Ascending aorta (tissue), 2 donors: ENCODE results near the gene ABHD15. TPM values are rescaled to one million over a fixed set of nuclear protein-coding genes. Genes with fewer than 3 reads are reported as not detected.
A peak's percentile ranks its signal among the peaks of the same experiment; 100 is the strongest.

Source experiments
- DNase-seq, 2 donors: peaks; one replicate each; pipeline ENCODE4 v3.0.0-alpha.2; 2019; ENCODE audit warnings: low spot score in 2 of 2
- H3K27ac ChIP-seq, 2 donors: fragments of 200-600 bp; sonication (generic); one replicate each; pipeline ENCODE4 v1.5.1; 2016 to 2017; ENCODE audit warnings: mild to moderate bottlenecking in 1 of 2
- H3K27me3 ChIP-seq: fragments of 200-600 bp; sonication (generic); one replicate; pipeline ENCODE4 v1.5.1; 2017
- H3K36me3 ChIP-seq, 2 donors: fragments of 200-600 bp; sonication (generic); one replicate each; pipeline ENCODE4 v1.5.1; 2016
- H3K4me1 ChIP-seq, 2 donors: fragments of 200-600 bp; sonication (generic); one replicate each; pipeline ENCODE4 v1.5.1; 2016 to 2017; ENCODE audit warnings: mild to moderate bottlenecking in 1 of 2
- H3K4me3 ChIP-seq, 2 donors: fragments of 200-600 bp; sonication (generic); one replicate each; pipeline ENCODE4 v1.5.1; 2016 to 2017; ENCODE audit warnings: mild to moderate bottlenecking in 1 of 2
- H3K9me3 ChIP-seq, 2 donors: fragments of 200-600 bp; sonication (generic); one replicate each; pipeline ENCODE4 v1.5.1; 2016
- intact Hi-C: fragments of 100-400 bp; cut with DNase I; formaldehyde crosslinking; loops from one replicate; pipeline ENCODE4 v1.15.1; 2023
- total RNA-seq: library from RNA; depleted of rRNA; stranded (reverse); fragments of >200 nt; gene quantifications from one replicate; pipeline ENCODE4 v1.1.0, GENCODE V29; 2016
- TF ChIP-seq, protein P1 (sequence below), 3 experiments: fragments of 200-600 bp in 2 of 3; fragments of 450-650 bp in 1 of 3; sonication (generic) in 2 of 3; IDR thresholded peaks; one replicate each; pipeline ENCODE4 v1.5.1; 2016 to 2019; ENCODE audit warnings: antibody characterized with exemption in 3 of 3, mild to moderate bottlenecking in 1 of 3, moderate library complexity in 1 of 3

Gene ABHD15
- total RNA-seq, 1 donor from 2014 or later, result 11.0 TPM

DNA sequence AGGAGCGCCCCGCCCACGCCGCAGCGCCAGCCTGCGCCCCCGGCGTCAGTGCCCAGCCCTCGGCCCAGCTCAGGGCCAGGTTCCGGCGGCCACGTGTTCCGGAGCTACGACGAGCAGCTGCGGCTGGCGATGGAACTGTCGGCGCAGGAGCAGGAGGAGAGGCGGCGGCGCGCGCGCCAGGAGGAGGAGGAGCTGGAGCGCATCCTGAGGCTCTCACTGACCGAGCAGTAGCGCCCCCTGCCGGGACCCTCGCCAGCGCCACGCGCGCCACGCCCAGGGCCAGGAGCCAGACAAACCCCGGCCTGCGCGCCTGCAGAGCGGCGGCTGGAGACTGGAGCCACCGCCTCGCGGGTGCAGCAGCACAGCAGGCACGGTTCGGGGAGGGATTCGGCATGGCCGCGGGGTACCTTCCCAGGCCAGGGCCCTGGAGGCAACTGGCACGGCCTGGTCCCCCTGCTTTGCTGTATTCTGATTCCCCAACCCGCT lies 46.6 kb upstream of the ABHD15 start:
- H3K27ac ChIP-seq, result peak overlapping the region in 1 of 2 donors; percentile 24
- H3K4me3 ChIP-seq, result peak overlapping the region; percentile 34 to 47
- no peaks in the 10 kb centered on the region for H3K36me3 ChIP-seq
- intact Hi-C loops, result loop anchor here (1.0 kb wide), 1 partner anchor 33 kb away; no protein-coding TSS in a partner anchor
- TF ChIP-seq, protein P1, sequence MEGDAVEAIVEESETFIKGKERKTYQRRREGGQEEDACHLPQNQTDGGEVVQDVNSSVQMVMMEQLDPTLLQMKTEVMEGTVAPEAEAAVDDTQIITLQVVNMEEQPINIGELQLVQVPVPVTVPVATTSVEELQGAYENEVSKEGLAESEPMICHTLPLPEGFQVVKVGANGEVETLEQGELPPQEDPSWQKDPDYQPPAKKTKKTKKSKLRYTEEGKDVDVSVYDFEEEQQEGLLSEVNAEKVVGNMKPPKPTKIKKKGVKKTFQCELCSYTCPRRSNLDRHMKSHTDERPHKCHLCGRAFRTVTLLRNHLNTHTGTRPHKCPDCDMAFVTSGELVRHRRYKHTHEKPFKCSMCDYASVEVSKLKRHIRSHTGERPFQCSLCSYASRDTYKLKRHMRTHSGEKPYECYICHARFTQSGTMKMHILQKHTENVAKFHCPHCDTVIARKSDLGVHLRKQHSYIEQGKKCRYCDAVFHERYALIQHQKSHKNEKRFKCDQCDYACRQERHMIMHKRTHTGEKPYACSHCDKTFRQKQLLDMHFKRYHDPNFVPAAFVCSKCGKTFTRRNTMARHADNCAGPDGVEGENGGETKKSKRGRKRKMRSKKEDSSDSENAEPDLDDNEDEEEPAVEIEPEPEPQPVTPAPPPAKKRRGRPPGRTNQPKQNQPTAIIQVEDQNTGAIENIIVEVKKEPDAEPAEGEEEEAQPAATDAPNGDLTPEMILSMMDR (IDR thresholded peaks at IDR 0.05), result peak; percentile 82 to 93 (median 87)
- H3K27me3 ChIP-seq, result no peaks in the 10 kb centered on the region
- DNase-seq, result peak; percentile 66 to 96
- peaks cover 15 to 38% of the 10 kb centered on the region in 2 donors for H3K4me1 ChIP-seq
- no peaks in the 10 kb centered on the region for H3K9me3 ChIP-seq

DNA sequence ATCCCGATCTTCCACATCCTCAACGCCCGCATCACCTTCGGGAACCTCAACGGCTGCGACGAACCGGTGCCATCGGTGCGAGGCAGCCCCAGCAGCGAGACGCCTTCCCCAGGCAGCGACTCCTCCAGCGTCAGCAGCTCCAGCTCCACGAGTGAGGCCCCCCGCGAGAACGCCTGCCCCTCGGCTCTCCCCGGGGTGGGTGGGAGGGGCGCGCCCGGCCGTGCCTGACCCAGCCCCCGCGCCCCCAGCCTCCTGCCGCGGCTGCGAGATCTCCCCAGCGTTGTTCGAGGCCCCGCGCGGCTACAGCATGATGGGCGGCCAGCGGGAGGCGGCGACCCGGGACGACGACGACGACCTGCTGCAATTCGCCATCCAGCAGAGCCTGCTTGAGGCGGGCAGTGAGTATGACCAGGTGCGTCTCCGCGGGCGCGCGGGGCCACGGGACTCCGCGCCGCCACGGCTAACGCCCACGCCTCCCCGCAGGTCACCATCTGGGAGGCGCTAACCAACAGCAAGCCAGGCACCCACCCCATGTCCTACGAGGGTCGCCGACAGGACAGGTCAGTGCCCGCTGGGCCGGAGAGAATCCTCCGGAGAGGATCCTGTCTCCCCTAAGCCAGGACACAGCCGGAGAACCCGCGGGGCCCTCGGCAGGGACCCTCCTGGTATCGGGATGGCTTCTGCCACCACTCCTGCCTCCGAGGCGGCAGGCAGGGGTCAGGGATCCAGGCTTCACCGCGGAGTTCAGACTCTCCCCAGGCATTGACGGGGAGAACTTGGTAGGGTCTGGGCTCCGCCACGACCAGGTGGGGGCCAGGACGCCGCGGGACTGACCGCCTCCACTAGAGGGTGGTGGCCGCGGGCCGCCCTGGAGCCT lies 45.8 kb upstream of the ABHD15 start:
- Histone ChIP-seq H3K36me3 (no peaks in the 10 kb centered on the region), H3K27ac (peak overlapping the region in 1 of 2 donors; percentile 24), H3K27me3 (no peaks in the 10 kb centered on the region), H3K9me3 (no peaks in the 10 kb centered on the region), H3K4me1 (peaks cover 14 to 34% of the 10 kb centered on the region in 2 donors), H3K4me3 (peak overlapping the region in 1 of 2 donors; percentile 47)
- DNase-seq, result no peak
- intact Hi-C loops, result loop anchor here (1.0 kb wide), 1 partner anchor 32 kb away; no protein-coding TSS in a partner anchor
- TF ChIP-seq, protein P1 (IDR thresholded peaks at IDR 0.05), result no peak

DNA sequence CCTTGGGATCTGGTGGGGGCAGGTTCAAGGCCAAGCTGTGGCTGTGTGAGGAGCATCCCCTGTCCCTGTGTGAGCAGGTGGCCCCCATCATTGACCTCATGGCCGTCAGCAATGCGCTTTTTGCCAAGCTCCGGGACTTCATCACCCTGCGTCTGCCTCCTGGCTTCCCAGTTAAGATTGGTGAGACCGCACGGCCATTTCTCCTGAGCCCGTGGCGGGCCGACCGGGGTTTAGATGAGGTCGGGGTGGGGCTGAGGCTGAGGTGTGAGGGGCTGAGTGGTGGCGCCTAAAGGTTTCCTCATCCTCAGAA lies 45.2 kb upstream of the ABHD15 start:
- Histone ChIP-seq H3K27ac (no peak overlapping the region), H3K4me3 (no peak overlapping the region), H3K9me3 (no peaks in the 10 kb centered on the region), H3K27me3 (no peaks in the 10 kb centered on the region), H3K4me1 (peaks cover 8 to 28% of the 10 kb centered on the region in 2 donors), H3K36me3 (no peaks in the 10 kb centered on the region)
- DNase-seq, result no peak
- intact Hi-C loops, result no loop called here
- TF ChIP-seq, protein P1 (IDR thresholded peaks at IDR 0.05), result no peak

DNA sequence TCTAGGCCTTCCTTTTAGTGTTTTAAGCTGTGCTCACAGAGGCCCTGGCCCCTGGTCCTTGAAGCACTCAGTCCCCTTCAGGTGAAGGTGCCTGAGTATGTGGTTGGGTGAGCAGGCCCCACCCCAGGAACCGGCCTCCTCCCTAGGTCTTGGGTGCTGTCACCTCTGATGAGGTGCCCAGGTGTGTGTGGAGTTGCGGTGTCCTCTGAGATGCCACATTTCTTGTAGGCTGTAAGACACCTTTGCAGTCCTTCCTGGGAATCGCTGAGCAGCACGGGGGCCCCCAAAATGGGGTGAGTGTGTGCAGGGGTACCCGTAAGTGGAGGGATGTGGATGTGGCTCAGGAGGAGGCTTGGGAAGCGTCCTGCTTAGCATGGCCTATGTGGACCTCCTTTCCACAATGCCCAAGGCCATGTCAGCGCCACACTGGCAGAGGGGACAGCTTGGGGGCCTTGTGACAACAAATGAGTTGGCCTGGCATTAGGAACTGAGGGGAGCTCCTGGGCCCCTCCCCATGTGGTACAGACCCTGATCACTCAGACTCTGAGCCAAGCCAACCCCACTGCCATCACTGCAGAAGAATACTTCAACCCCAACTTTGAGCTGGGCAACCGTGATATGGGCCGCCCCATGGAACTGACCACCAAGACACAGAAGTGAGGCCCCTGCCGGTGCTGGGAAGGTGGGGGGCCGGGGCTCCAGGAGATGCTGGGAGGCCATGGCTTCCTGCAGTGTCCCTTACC lies 44.7 kb upstream of the ABHD15 start:
- H3K4me3 ChIP-seq, result no peak overlapping the region
- no peak overlapping the region for H3K27ac ChIP-seq
- TF ChIP-seq, protein P1 (IDR thresholded peaks at IDR 0.05), result no peak
- no peaks in the 10 kb centered on the region for H3K27me3 ChIP-seq
- intact Hi-C loops, result no loop called here
- no peaks in the 10 kb centered on the region for H3K9me3 ChIP-seq
- no peak for DNase-seq
- H3K36me3 ChIP-seq, result no peaks in the 10 kb centered on the region
- H3K4me1 ChIP-seq, result peaks cover 8 to 23% of the 10 kb centered on the region in 2 donors

DNA sequence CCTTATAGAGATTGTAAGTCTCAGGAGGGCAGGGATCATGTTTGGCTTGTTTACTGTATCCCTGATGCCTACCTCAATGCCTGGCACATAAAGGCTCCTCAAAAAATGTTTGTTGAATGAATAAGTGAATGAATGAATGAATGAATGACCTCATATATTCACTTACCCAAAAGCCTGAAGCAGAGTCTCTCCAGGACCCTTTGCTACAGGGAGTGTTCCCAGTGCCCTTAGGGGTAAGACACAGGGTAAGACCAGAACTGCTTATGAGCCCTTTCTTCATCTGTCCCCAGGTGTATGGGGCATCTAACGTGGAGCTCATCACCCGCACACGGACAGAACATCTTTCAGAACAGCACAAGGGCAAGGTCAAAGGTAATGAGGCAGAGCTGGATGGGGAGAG lies 43.6 kb upstream of the ABHD15 start:
- Histone ChIP-seq H3K4me1 (peaks cover 3 to 13% of the 10 kb centered on the region in 2 donors), H3K27ac (no peak overlapping the region), H3K4me3 (no peak overlapping the region), H3K36me3 (no peaks in the 10 kb centered on the region), H3K27me3 (no peaks in the 10 kb centered on the region), H3K9me3 (no peaks in the 10 kb centered on the region)
- TF ChIP-seq, protein P1 (IDR thresholded peaks at IDR 0.05), result no peak
- intact Hi-C loops, result no loop called here
- DNase-seq, result no peak
